Keratinocyte (primary cell): Measurements from ENCODE around the gene NEB. TPM values are rescaled to one million over a fixed set of nuclear protein-coding genes. Genes with fewer than 3 reads are reported as not detected.

Source experiments
- DNase-seq: peaks from one replicate; pipeline ENCODE4 v3.0.0-alpha.2; 2011; ENCODE audit warnings: low read depth, missing footprints, low spot score
- FAIRE-seq: peaks from 2 replicates; lab custom pipeline; 2011; peaks lifted over from hg19 to GRCh38; lab: Jason Lieb, UNC
- H2AFZ ChIP-seq: 2 replicates; pipeline ENCODE4 v1.6.0; 2012; ENCODE audit warnings: low read length, control low read depth, inconsistent platforms; ENCODE audit not compliant: control insufficient read depth
- H3K27ac ChIP-seq: 2 replicates; pipeline ENCODE4 v1.5.1; 2011; ENCODE audit warnings: low read length; ENCODE audit not compliant: control insufficient read depth, insufficient read depth
- H3K27me3 ChIP-seq: 3 replicates; pipeline ENCODE4 v1.6.0; 2011; ENCODE audit warnings: low read length; ENCODE audit not compliant: control insufficient read depth, insufficient read depth; ENCODE audit errors: extremely low read depth
- H3K36me3 ChIP-seq, 2 experiments: 2 replicates in 1 of 2; 3 replicates in 1 of 2; pipeline ENCODE4 v1.5.1; 2011; ENCODE audit warnings: low read length in 2 of 2, mild to moderate bottlenecking in 1 of 2; ENCODE audit not compliant: control insufficient read depth in 2 of 2, insufficient read depth in 2 of 2; ENCODE audit errors: extremely low read depth in 1 of 2
- H3K4me1 ChIP-seq: 3 replicates; pipeline ENCODE4 v1.5.1; 2011; ENCODE audit warnings: low read length; ENCODE audit not compliant: control insufficient read depth, insufficient read depth; ENCODE audit errors: extremely low read depth
- H3K4me2 ChIP-seq: 3 replicates; pipeline ENCODE4 v1.6.0; 2011; ENCODE audit warnings: low read depth, low read length; ENCODE audit not compliant: control insufficient read depth, insufficient read depth; ENCODE audit errors: extremely low read depth
- H3K4me3 ChIP-seq, 3 experiments: fragments of 200-600 bp in 1 of 3; sonication (generic) in 1 of 3; 2 replicates in 2 of 3; 3 replicates in 1 of 3; pipeline ENCODE4 v1.5.1; 2011 to 2016; ENCODE audit warnings: low read length in 3 of 3, mild to moderate bottlenecking in 3 of 3, control low read depth in 2 of 3, inconsistent platforms in 1 of 3, low read depth in 1 of 3, mixed read lengths in 1 of 3, mixed run types in 1 of 3, moderate library complexity in 1 of 3; ENCODE audit not compliant: control insufficient read depth in 2 of 3, insufficient read depth in 2 of 3; ENCODE audit errors: extremely low read depth in 1 of 3
- H3K79me2 ChIP-seq: 2 replicates; pipeline ENCODE4 v1.6.0; 2012; ENCODE audit warnings: low read length; ENCODE audit not compliant: control insufficient read depth, insufficient read depth
- H3K9ac ChIP-seq: 3 replicates; pipeline ENCODE4 v1.6.0; 2011; ENCODE audit warnings: low read length; ENCODE audit not compliant: control insufficient read depth, insufficient read depth; ENCODE audit errors: extremely low read depth
- H3K9me1 ChIP-seq: 3 replicates; pipeline ENCODE4 v1.6.0; 2011; ENCODE audit warnings: low read length; ENCODE audit not compliant: control insufficient read depth, insufficient read depth; ENCODE audit errors: extremely low read depth
- H3K9me3 ChIP-seq: 2 replicates; pipeline ENCODE4 v1.5.1; 2012; ENCODE audit warnings: low read depth, low read length; ENCODE audit not compliant: control insufficient read depth
- H4K20me1 ChIP-seq: 3 replicates; pipeline ENCODE4 v1.6.0; 2011; ENCODE audit warnings: low read length; ENCODE audit not compliant: control insufficient read depth, insufficient read depth; ENCODE audit errors: extremely low read depth
- EZH2 ChIP-seq: IDR thresholded peaks from one replicate; pipeline ENCODE4 v1.6.1; 2012; ENCODE audit warnings: inconsistent platforms, mild to moderate bottlenecking, low read length, moderate library complexity
- dilution Hi-C: fragments of 300-500 bp; cut with MboI; formaldehyde crosslinking; loops from one replicate; pipeline ENCODE4 v1.7.0; 2020; ENCODE audit warnings: low sequenced_read_pairs; ENCODE audit not compliant: extremely low pct_ligation_motif_present
- polyA plus RNA-seq, 5 experiments: library from polyadenylated mRNA; depleted of rRNA in 3 of 5; stranded (reverse) in 3 of 5; stranded (forward) in 1 of 5; unstranded in 1 of 5; fragments of >200 nt; gene quantifications; 1 replicate in 1 of 5; 2 replicates in 3 of 5; 3 replicates in 1 of 5; pipeline versions ENCODE4 v1.2.1 to v1.2.3, GENCODE V29; 2011 to 2012; ENCODE audit warnings: missing spikeins in 2 of 5, low read depth in 1 of 5, low replicate concordance in 1 of 5
- TF ChIP-seq, protein P1 (sequence below), 3 experiments: IDR thresholded peaks in 1 of 3; conservative IDR thresholded peaks in 1 of 3; optimal IDR thresholded peaks in 1 of 3; 2 replicates in 2 of 3; 3 replicates in 1 of 3; pipeline versions ENCODE3 to v1.5.1; 2011; ENCODE audit warnings: low read length in 3 of 3, mild to moderate bottlenecking in 3 of 3, moderate library complexity in 2 of 3, control low read depth in 1 of 3, inconsistent platforms in 1 of 3; ENCODE audit not compliant: insufficient read depth in 2 of 3; ENCODE audit errors: extremely low read depth in 1 of 3

The NEB gene
- polyA plus RNA-seq, 1 donor (not counting 4 experiments of a cell fraction or from before 2014, with no cell fraction given) = 0.67 TPM

DNA sequence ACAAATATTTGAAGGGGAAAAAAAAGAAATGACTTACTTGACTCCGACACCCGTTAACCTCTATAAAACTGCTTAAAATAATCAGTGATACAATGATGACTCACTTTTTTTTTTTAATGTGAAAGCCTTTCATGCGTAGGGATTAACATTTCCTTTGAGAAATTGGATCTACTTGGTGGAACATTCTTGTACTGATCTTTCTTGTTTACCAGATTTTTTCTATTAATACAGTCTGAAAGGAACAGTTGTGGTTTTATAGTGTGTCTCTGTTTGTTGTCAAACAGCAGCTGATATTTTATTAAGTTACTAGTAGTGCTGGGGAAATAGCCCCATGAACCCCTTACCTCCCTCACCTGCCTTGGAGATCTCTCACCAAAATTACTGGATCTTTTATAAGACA, 40.2 kb upstream of the NEB start:
- no peak overlapping the region for H3K4me2 ChIP-seq
- FAIRE-seq (no peak), DNase-seq (no peak)
- H3K79me2 ChIP-seq = no peaks in the 10 kb centered on the region
- dilution Hi-C loops = no loop called here
- H2AFZ ChIP-seq = no peak overlapping the region
- no peak overlapping the region for H3K4me3 ChIP-seq
- H3K9me3 ChIP-seq = no peaks in the 10 kb centered on the region
- no peaks in the 10 kb centered on the region for H4K20me1 ChIP-seq
- H3K4me1 ChIP-seq = peaks cover 4% of the 10 kb centered on the region
- no peak overlapping the region for H3K27ac ChIP-seq
- H3K9ac ChIP-seq = no peak overlapping the region
- H3K27me3 ChIP-seq = no peaks in the 10 kb centered on the region
- peaks cover 0 to 3% of the 10 kb centered on the region in 2 experiments for H3K36me3 ChIP-seq
- TF ChIP-seq, protein P1, sequence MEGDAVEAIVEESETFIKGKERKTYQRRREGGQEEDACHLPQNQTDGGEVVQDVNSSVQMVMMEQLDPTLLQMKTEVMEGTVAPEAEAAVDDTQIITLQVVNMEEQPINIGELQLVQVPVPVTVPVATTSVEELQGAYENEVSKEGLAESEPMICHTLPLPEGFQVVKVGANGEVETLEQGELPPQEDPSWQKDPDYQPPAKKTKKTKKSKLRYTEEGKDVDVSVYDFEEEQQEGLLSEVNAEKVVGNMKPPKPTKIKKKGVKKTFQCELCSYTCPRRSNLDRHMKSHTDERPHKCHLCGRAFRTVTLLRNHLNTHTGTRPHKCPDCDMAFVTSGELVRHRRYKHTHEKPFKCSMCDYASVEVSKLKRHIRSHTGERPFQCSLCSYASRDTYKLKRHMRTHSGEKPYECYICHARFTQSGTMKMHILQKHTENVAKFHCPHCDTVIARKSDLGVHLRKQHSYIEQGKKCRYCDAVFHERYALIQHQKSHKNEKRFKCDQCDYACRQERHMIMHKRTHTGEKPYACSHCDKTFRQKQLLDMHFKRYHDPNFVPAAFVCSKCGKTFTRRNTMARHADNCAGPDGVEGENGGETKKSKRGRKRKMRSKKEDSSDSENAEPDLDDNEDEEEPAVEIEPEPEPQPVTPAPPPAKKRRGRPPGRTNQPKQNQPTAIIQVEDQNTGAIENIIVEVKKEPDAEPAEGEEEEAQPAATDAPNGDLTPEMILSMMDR (optimal IDR thresholded peaks at IDR 0.05 in 1 of 3, IDR thresholded peaks at IDR 0.05 in 1 of 3, conservative IDR thresholded peaks at IDR 0.05 in 1 of 3; ENCODE audit: extremely low read depth in 1 of 3, insufficient read depth in 2 of 3, low read length in 3 of 3) = no peak
- TF ChIP-seq EZH2 = no peak
- H3K9me1 ChIP-seq = no peaks in the 10 kb centered on the region

GRCh38 chr2:151771599-151772358, 37.5 kb upstream of the NEB start:
- Histone ChIP-seq H4K20me1 (no peaks in the 10 kb centered on the region), H3K9me3 (no peaks in the 10 kb centered on the region), H3K9ac (no peak overlapping the region), H3K4me3 (no peak overlapping the region), H2AFZ (no peak overlapping the region), H3K27me3 (no peaks in the 10 kb centered on the region), H3K36me3 (peaks cover 0 to 2% of the 10 kb centered on the region in 2 experiments), H3K9me1 (no peaks in the 10 kb centered on the region), H3K4me1 (peaks cover 4% of the 10 kb centered on the region), H3K79me2 (no peaks in the 10 kb centered on the region), H3K4me2 (no peak overlapping the region), H3K27ac (no peak overlapping the region)
- FAIRE-seq = no peak
- dilution Hi-C loops = no loop called here
- no peak for DNase-seq
- TF ChIP-seq, protein P1 (optimal IDR thresholded peaks at IDR 0.05 in 1 of 3, IDR thresholded peaks at IDR 0.05 in 1 of 3, conservative IDR thresholded peaks at IDR 0.05 in 1 of 3; ENCODE audit: extremely low read depth in 1 of 3, insufficient read depth in 2 of 3, low read length in 3 of 3) = no peak
- no peak for TF ChIP-seq EZH2
